Ovary (tissue), 9 donors: ENCODE measurements around the gene RAB10. TPM values are rescaled to one million over a fixed set of nuclear protein-coding genes. Genes with fewer than 3 reads are reported as not detected.

Source experiments
- DNase-seq, 5 donors: peaks; one replicate each; pipeline ENCODE4 v3.0.0-alpha.2; 2019 to 2020
- H3K27ac ChIP-seq, 2 donors: fragments of 200-600 bp; one replicate each; pipeline versions ENCODE4 v1.5.1 to v1.8.0; 2019 to 2022
- H3K27me3 ChIP-seq: fragments of 200-600 bp; one replicate; pipeline ENCODE4 v1.8.0; 2022
- H3K36me3 ChIP-seq: fragments of 200-600 bp; sonication (generic); one replicate; pipeline ENCODE4 v1.5.1; 2019
- H3K4me1 ChIP-seq: one replicate; pipeline ENCODE4 v1.8.1; 2013; ENCODE audit warnings: mild to moderate bottlenecking, moderate library complexity; ENCODE audit not compliant: insufficient read depth
- H3K4me3 ChIP-seq: fragments of 200-600 bp; sonication (generic); one replicate; pipeline ENCODE4 v1.5.1; 2017
- H3K9me3 ChIP-seq, 2 donors: fragments of 200-600 bp in 1 of 2; sonication (generic) in 1 of 2; one replicate each; pipeline versions ENCODE4 v1.5.1 to v1.8.1; 2013 to 2019; ENCODE audit warnings: mild to moderate bottlenecking in 1 of 2, moderate library complexity in 1 of 2
- EP300 ChIP-seq: sonication (generic); formaldehyde crosslinking; IDR thresholded peaks from one replicate; pipeline ENCODE4 v1.6.1; 2017; ENCODE audit warnings: antibody characterized with exemption
- POLR2A ChIP-seq: fragments of 450-650 bp; IDR thresholded peaks from one replicate; pipeline ENCODE4 v1.6.1; 2017; ENCODE audit warnings: antibody characterized with exemption, mild to moderate bottlenecking, moderate library complexity
- WGBS, 3 donors: extraction: QIAGEN DNeasy Blood & Tissue Kit in 1 of 3; methylation state at CpG; one replicate each; pipeline versions ENCODE4 v1.1.5 to v1.1.7; 2013 to 2017; 5-methylcytosine and 5-hydroxymethylcytosine counted together
- intact Hi-C, 4 donors: fragments of 100-400 bp; cut with DNase I; formaldehyde crosslinking; loops; one replicate each; pipeline versions ENCODE4 v1.11.0 to v1.15.1; 2022 to 2023
- polyA plus RNA-seq, 2 donors: library from polyadenylated mRNA; stranded (reverse); fragments of 200-250 nt in 1 of 2; fragments of 350-450 nt in 1 of 2; fragmentation: Illumina TruSeq in 1 of 2; extraction: RNeasy Lipid Tissue Mini Kit (QIAGEN cat#74804) in 1 of 2; gene quantifications; one replicate each; pipeline ENCODE4 v1.2.3, GENCODE V29; 2013 to 2014
- total RNA-seq, 7 donors: library from RNA; depleted of rRNA in 2 of 7; stranded (reverse); fragments of >200 nt in 2 of 7; fragmentation: NEBNext Ultra II Directional in 3 of 7; extraction: Animal tissue kit (Norgen Biotek cat#: 25700) in 3 of 7; gene quantifications; one replicate each; pipeline versions ENCODE4 v1.1.0 to v1.2.4, GENCODE V29; 2016 to 2023
- TF ChIP-seq, protein P1 (sequence below), 3 donors: fragments of 450-650 bp in 2 of 3; fragments of 200-600 bp in 1 of 3; IDR thresholded peaks; one replicate each; pipeline versions ENCODE4 v1.5.1 to v1.8.0; 2016 to 2022; ENCODE audit warnings: antibody characterized with exemption in 3 of 3, mild to moderate bottlenecking in 1 of 3
- donor health status: DM: no; HTN: no; CAD: no; lungs with moderate emphysema.
- donor health status: DM: no; HTN: no; CAD: no.
- donor health status: Bipolar disorder and iron deficiency.
- donor health status: DM: yes; HTN: yes; CAD: no.
- donor health status: DM: no; HTN: no; CAD: no.
- donor health status: DM: yes; HTN: yes; CAD: no.

RAB10 gene
- total and polyA plus RNA-seq, 9 donors: 37.6 to 112 (median 93.6) TPM

GRCh38 chr2:26128176-26128575, 94.3 kb downstream of the RAB10 start:
- WGBS, 3 donors: 92 to 95% (median 93%) methylated on average over 8 of the region's 8 CpGs
- intact Hi-C loops: no loop called here
- Histone ChIP-seq H3K9me3 (no peaks in the 10 kb centered on the region), H3K36me3 (no peaks in the 10 kb centered on the region), H3K4me3 (no peak overlapping the region), H3K27ac (no peak overlapping the region), H3K27me3 (no peaks in the 10 kb centered on the region), H3K4me1 (no peaks in the 10 kb centered on the region)
- DNase-seq: no peak
- TF ChIP-seq EP300: no peak
- TF ChIP-seq, protein P1, sequence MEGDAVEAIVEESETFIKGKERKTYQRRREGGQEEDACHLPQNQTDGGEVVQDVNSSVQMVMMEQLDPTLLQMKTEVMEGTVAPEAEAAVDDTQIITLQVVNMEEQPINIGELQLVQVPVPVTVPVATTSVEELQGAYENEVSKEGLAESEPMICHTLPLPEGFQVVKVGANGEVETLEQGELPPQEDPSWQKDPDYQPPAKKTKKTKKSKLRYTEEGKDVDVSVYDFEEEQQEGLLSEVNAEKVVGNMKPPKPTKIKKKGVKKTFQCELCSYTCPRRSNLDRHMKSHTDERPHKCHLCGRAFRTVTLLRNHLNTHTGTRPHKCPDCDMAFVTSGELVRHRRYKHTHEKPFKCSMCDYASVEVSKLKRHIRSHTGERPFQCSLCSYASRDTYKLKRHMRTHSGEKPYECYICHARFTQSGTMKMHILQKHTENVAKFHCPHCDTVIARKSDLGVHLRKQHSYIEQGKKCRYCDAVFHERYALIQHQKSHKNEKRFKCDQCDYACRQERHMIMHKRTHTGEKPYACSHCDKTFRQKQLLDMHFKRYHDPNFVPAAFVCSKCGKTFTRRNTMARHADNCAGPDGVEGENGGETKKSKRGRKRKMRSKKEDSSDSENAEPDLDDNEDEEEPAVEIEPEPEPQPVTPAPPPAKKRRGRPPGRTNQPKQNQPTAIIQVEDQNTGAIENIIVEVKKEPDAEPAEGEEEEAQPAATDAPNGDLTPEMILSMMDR (IDR thresholded peaks at IDR 0.05): no peak
- TF ChIP-seq POLR2A: no peak

DNA sequence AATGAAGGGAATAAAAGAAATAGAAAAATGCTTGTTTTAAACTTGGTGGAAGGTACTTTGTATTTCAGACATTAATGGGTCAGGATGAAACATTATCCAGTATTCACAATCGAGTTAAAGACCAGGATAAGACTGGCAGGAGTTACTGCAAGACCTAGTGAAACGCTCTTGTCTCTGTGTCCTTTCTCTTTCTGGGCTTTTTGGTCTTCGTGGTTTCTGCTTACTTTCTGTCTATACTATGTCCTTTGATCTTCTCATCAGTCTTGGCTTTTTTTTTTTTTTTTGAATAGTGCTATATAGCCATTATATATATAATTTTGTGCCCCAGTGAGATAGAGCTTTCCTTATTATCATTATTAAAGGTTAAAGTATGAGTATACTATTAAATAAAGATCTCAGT, 96.9 kb downstream of the RAB10 start:
- Histone ChIP-seq H3K4me1 (no peaks in the 10 kb centered on the region), H3K36me3 (no peaks in the 10 kb centered on the region), H3K27me3 (no peaks in the 10 kb centered on the region), H3K27ac (no peak overlapping the region), H3K9me3 (no peaks in the 10 kb centered on the region), H3K4me3 (no peak overlapping the region)
- WGBS, 3 donors: 86 to 94% (median 89%) methylated on average over 3 of the region's 3 CpGs
- TF ChIP-seq, protein P1 (IDR thresholded peaks at IDR 0.05): no peak
- TF ChIP-seq EP300 (no peak), POLR2A (no peak)
- intact Hi-C loops: no loop called here
- no peak for DNase-seq

DNA sequence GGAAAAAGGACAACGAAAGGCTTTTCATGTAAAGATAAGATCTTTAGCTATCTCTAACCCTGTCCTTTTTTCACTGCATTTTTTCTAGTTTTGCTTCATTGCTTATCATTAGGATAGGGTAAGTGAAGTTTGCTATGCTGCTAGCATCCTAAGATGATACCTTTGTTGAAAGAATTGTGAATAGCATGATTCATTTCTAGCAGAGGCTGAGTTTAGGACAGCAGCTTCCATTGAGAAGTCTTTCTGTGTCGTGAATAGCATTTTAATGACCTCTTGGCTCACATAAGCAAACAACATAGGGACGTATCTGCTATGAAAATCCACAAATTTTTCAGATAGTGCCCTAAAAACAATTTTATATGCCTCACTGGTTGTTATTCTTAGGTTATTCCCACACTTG, 102.6 kb downstream of the RAB10 start:
- intact Hi-C loops: no loop called here
- TF ChIP-seq POLR2A (no peak), EP300 (no peak)
- TF ChIP-seq, protein P1 (IDR thresholded peaks at IDR 0.05): no peak
- H3K4me3 ChIP-seq: no peak overlapping the region

DNA sequence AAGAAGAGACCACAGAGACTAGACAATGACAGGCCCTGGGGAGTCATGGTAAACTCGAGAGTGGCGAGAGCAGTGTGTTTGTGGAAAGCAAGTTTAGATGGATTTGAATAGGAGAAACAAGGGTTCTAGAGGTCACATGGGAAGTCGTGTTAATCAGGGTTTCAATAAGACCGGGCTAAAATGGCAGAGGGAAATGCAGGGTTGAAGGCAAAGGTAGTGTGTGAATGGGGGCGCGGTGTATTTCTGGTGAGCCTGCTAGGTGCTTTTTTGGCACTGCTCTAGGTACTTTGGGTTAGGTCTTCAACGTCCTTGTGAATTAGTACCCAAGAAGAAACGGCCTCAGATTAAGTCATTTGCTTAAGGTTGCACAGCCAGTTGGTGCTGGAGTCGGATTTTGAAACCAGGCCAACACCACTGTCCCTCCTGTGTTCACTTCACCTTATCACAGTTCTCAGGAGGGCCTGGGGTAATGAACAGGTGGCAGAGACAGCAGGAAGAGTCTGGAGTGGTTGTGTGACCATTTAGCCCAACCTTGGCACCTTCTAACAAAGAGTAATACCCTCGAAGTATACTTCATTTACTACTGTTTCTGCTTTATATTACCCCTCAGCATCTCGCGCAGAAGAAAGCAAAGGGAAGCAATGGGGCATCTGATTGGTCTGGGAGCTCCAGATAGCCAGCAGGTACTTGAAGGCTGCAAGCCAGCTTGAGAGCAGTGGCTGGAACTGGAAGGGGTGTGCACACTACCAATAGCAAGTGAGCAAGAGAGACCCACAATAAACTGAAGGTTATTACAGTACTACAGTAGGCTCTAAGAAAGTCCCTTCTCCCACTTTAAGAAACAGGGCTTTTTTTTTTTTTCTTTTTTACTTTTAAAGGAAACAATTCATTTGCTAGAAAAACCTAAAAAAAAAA, 105.6 kb downstream of the RAB10 start:
- H3K4me1 ChIP-seq: no peaks in the 10 kb centered on the region
- no peak overlapping the region for H3K4me3 ChIP-seq
- intact Hi-C loops: loop anchor here in 3 of 4 donors (5.0 to 10.0 kb wide), 3 partner anchors 145 to 185 kb away; no protein-coding TSS in a partner anchor
- TF ChIP-seq, protein P1 (IDR thresholded peaks at IDR 0.05): no peak
- TF ChIP-seq EP300 (no peak), POLR2A (no peak)
- H3K9me3 ChIP-seq: no peaks in the 10 kb centered on the region
- WGBS, 3 donors: 56 to 66% (median 62%) methylated on average over 12 of the region's 12 CpGs
- no peak overlapping the region for H3K27ac ChIP-seq
- DNase-seq: no peak
- H3K27me3 ChIP-seq: no peaks in the 10 kb centered on the region
- no peaks in the 10 kb centered on the region for H3K36me3 ChIP-seq

More for the DNA sequence above, 102.6 kb downstream of the RAB10 start:
- Histone ChIP-seq H3K36me3 (no peaks in the 10 kb centered on the region), H3K27me3 (no peaks in the 10 kb centered on the region), H3K27ac (no peak overlapping the region), H3K9me3 (no peaks in the 10 kb centered on the region), H3K4me1 (no peaks in the 10 kb centered on the region)
- 32 to 33% (median 32%) methylated on average over 3 of the region's 3 CpGs for WGBS, 3 donors
- no peak for DNase-seq
